Osteoblast (primary cell): ENCODE measurements around the gene RELB. TPM values are rescaled to one million over a fixed set of nuclear protein-coding genes. Genes with fewer than 3 reads are reported as not detected.

ENCODE experiments used
- DNase-seq: peaks from one replicate; pipeline ENCODE4 v3.0.0; 2011; ENCODE audit warnings: low spot score, mixed read lengths; ENCODE audit not compliant: insufficient read length; ENCODE audit errors: missing footprints
- H2AFZ ChIP-seq: 2 replicates; pipeline ENCODE4 v1.6.0; 2011; ENCODE audit warnings: mild to moderate bottlenecking, low read length
- H3K27ac ChIP-seq: 2 replicates; pipeline ENCODE4 v1.5.1; 2011; ENCODE audit warnings: mild to moderate bottlenecking, low read depth, low read length, moderate library complexity
- H3K27me3 ChIP-seq: 2 replicates; pipeline ENCODE4 v1.6.0; 2012; ENCODE audit warnings: mild to moderate bottlenecking, control low read depth, inconsistent platforms, low read length, moderate library complexity; ENCODE audit not compliant: insufficient read depth
- H3K36me3 ChIP-seq: 2 replicates; pipeline ENCODE4 v1.5.1; 2011; ENCODE audit warnings: mild to moderate bottlenecking, low read length, control low read depth, moderate library complexity; ENCODE audit not compliant: insufficient read depth
- H3K4me1 ChIP-seq: 2 replicates; pipeline ENCODE4 v1.5.1; 2011; ENCODE audit warnings: mild to moderate bottlenecking, low read length, control low read depth, moderate library complexity; ENCODE audit not compliant: insufficient read depth
- H3K4me2 ChIP-seq: 2 replicates; pipeline ENCODE4 v1.6.0; 2011; ENCODE audit warnings: mild to moderate bottlenecking, low read length; ENCODE audit not compliant: insufficient read depth
- H3K4me3 ChIP-seq: fragments of 200-600 bp; sonication (generic); 3 replicates; pipeline ENCODE4 v1.5.1; 2012; ENCODE audit warnings: mild to moderate bottlenecking, low read length, inconsistent platforms; ENCODE audit not compliant: insufficient read depth
- H3K79me2 ChIP-seq: 2 replicates; pipeline ENCODE4 v1.6.0; 2012; ENCODE audit warnings: mild to moderate bottlenecking, low read length, control low read depth, inconsistent platforms; ENCODE audit not compliant: insufficient read depth
- H3K9me3 ChIP-seq: 2 replicates; pipeline ENCODE4 v1.5.1; 2011; ENCODE audit warnings: low read depth, low read length, control low read depth
- H4K20me1 ChIP-seq: 2 replicates; pipeline ENCODE4 v1.6.0; 2012; ENCODE audit warnings: mild to moderate bottlenecking, low read length, control low read depth; ENCODE audit not compliant: insufficient read depth
- total RNA-seq: library from RNA; depleted of rRNA; stranded (reverse); fragments of >200 nt; gene quantifications from 2 replicates; pipeline ENCODE4 v1.2.3, GENCODE V29; 2012
- TF ChIP-seq, protein P1 (sequence below): IDR thresholded peaks from 2 replicates; pipeline ENCODE4 v1.5.1; 2011; ENCODE audit warnings: mild to moderate bottlenecking, low read depth, low read length, moderate library complexity; ENCODE audit errors: extremely low read depth

Gene RELB
- total RNA-seq, 1 donor = 9.8 TPM

GRCh38 chr19:45030825-45031224, 29.6 kb downstream of the RELB start:
- Histone ChIP-seq H3K36me3 (peaks cover 58% of the 10 kb centered on the region), H3K9me3 (no peaks in the 10 kb centered on the region), H3K79me2 (no peaks in the 10 kb centered on the region), H4K20me1 (no peaks in the 10 kb centered on the region), H3K4me2 (no peak overlapping the region), H3K27me3 (no peaks in the 10 kb centered on the region), H3K27ac (no peak overlapping the region), H2AFZ (no peak overlapping the region), H3K4me1 (no peaks in the 10 kb centered on the region), H3K4me3 (no peak overlapping the region)
- no peak for DNase-seq
- TF ChIP-seq, protein P1, sequence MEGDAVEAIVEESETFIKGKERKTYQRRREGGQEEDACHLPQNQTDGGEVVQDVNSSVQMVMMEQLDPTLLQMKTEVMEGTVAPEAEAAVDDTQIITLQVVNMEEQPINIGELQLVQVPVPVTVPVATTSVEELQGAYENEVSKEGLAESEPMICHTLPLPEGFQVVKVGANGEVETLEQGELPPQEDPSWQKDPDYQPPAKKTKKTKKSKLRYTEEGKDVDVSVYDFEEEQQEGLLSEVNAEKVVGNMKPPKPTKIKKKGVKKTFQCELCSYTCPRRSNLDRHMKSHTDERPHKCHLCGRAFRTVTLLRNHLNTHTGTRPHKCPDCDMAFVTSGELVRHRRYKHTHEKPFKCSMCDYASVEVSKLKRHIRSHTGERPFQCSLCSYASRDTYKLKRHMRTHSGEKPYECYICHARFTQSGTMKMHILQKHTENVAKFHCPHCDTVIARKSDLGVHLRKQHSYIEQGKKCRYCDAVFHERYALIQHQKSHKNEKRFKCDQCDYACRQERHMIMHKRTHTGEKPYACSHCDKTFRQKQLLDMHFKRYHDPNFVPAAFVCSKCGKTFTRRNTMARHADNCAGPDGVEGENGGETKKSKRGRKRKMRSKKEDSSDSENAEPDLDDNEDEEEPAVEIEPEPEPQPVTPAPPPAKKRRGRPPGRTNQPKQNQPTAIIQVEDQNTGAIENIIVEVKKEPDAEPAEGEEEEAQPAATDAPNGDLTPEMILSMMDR = no peak

GRCh38 chr19:45032421-45032820, 31.2 kb downstream of the RELB start:
- Histone ChIP-seq H4K20me1 (no peaks in the 10 kb centered on the region), H3K27ac (no peak overlapping the region), H3K9me3 (no peaks in the 10 kb centered on the region), H3K4me2 (no peak overlapping the region), H3K27me3 (no peaks in the 10 kb centered on the region), H3K4me3 (no peak overlapping the region), H3K79me2 (no peaks in the 10 kb centered on the region), H2AFZ (no peak overlapping the region), H3K4me1 (no peaks in the 10 kb centered on the region), H3K36me3 (peaks cover 55% of the 10 kb centered on the region)
- peak; percentile 6 for DNase-seq
- TF ChIP-seq, protein P1 = no peak

DNA sequence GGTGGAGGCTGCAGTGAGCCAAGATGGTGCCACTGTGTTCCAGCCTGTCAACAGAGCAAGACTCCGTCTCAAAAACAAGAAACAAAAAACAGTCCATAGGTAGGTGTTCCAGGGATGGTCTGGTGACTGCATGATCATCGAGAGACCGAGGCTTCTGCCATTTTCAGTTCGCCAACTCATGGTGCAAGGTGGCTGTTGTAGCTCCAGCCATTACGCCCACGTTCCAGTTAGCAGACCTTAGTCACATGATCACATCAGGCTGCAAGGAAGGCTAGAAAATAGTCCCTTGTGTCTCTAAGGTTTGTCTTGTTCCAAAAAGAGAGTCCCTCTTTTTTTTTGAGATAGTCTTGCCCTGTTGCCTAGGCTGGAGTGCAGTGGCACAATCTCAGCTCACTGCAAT, 34.5 kb downstream of the RELB start:
- Histone ChIP-seq H3K27me3 (no peaks in the 10 kb centered on the region), H3K36me3 (peaks cover 35% of the 10 kb centered on the region), H3K79me2 (peaks cover 16% of the 10 kb centered on the region)

GRCh38 chr19:45037393-45038169, 36.3 kb downstream of the RELB start:
- no peak overlapping the region for H3K27ac ChIP-seq
- H3K4me3 ChIP-seq = no peak overlapping the region
- H3K79me2 ChIP-seq = peaks cover 33% of the 10 kb centered on the region
- peaks cover 26% of the 10 kb centered on the region for H4K20me1 ChIP-seq
- TF ChIP-seq, protein P1 = no peak
- peaks cover 43% of the 10 kb centered on the region for H3K36me3 ChIP-seq
- no peaks in the 10 kb centered on the region for H3K9me3 ChIP-seq
- no peak overlapping the region for H2AFZ ChIP-seq
- H3K4me2 ChIP-seq = no peak overlapping the region
- H3K4me1 ChIP-seq = peaks cover 11% of the 10 kb centered on the region
- peak; percentile 54 for DNase-seq
- H3K27me3 ChIP-seq = no peaks in the 10 kb centered on the region

More for the DNA sequence above, 34.5 kb downstream of the RELB start:
- Histone ChIP-seq H3K4me2 (no peak overlapping the region), H4K20me1 (peaks cover 14% of the 10 kb centered on the region), H3K27ac (no peak overlapping the region), H3K9me3 (no peaks in the 10 kb centered on the region), H3K4me3 (no peak overlapping the region), H3K4me1 (peaks cover 11% of the 10 kb centered on the region), H2AFZ (no peak overlapping the region)
- TF ChIP-seq, protein P1 = no peak
- DNase-seq = no peak
